Epithelial cell of esophagus (primary cell): Measurements from ENCODE around the gene LAMTOR2.

Experiments
- DNase-seq: peaks from one replicate; pipeline ENCODE4 v3.0.0; 2010; ENCODE audit warnings: low read depth
- H3K4me3 ChIP-seq: 2 replicates; pipeline ENCODE4 v1.5.1; 2011; ENCODE audit warnings: mild to moderate bottlenecking, low read length, control low read depth
- CTCF ChIP-seq: IDR thresholded peaks from 2 replicates; pipeline ENCODE4 v1.5.1; 2011; ENCODE audit warnings: low read depth, mild to moderate bottlenecking, low read length, control low read depth, inconsistent platforms; ENCODE audit not compliant: insufficient read depth; ENCODE audit errors: missing control alignments

The LAMTOR2 gene

DNA sequence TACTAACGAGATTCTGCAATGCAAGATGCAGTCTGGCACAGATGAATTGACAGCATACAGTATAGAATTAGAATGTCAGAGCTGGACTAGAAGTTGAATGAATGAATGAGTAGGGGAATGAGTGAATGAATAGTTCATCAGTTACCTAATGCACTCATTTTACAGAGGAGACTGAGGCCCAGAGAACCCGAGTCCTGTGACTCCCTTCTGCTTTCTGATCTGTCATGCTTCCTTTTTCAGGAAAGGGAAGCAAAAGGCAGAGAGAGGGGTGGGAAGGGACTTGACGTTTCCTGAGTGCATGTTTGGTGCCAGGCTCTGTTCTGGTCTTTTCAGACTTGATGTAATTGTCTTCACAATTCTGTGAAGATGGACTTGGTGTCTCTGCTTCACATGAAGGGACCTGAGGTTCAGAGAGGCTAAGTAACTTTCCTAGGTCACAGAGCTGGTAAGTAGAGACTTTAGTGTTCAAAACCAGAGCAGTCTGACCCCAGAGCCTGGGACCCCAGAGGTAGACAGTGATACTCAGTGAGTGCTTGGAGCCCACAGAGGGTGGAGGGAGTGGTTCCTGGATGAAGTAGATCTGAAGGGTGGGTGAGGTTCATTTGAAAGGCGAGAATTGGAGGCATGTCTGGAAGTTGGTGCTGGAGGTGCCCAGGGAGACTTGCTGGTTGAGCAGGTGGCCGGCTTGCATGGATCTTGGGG lies 35.7 kb downstream of the LAMTOR2 start:
- DNase-seq: no peak
- H3K4me3 ChIP-seq: no peak overlapping the region
- no peak for TF ChIP-seq CTCF

GRCh38 chr1:156090840-156091188 lies 36.2 kb downstream of the LAMTOR2 start:
- H3K4me3 ChIP-seq: no peak overlapping the region
- peak; percentile 78 for TF ChIP-seq CTCF
- peak; percentile 89 for DNase-seq

DNA sequence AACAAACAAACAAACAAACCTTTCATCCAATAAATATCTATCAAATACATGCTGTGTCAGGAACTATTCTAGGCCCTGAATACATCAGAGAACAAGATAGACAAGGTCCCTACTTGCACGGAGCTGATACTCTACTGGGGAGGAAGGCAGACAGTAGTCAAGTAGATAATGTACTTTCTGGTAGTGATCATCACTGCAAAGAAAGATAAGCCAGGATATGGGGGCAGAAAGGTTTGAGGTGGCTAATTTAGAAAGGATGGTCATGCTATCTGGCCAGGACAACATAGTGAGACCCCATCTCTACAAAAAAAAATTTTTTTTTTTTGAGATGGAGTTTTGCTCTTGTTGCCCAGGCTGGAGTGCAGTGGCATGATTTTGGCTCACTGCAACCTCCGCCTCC lies 37.0 kb downstream of the LAMTOR2 start:
- no peak overlapping the region for H3K4me3 ChIP-seq
- no peak for TF ChIP-seq CTCF
- DNase-seq: no peak

GRCh38 chr1:156095906-156096508 lies 41.4 kb downstream of the LAMTOR2 start:
- peak; percentile 93 for DNase-seq
- peak; percentile 27 for TF ChIP-seq CTCF
- no peak overlapping the region for H3K4me3 ChIP-seq

DNA sequence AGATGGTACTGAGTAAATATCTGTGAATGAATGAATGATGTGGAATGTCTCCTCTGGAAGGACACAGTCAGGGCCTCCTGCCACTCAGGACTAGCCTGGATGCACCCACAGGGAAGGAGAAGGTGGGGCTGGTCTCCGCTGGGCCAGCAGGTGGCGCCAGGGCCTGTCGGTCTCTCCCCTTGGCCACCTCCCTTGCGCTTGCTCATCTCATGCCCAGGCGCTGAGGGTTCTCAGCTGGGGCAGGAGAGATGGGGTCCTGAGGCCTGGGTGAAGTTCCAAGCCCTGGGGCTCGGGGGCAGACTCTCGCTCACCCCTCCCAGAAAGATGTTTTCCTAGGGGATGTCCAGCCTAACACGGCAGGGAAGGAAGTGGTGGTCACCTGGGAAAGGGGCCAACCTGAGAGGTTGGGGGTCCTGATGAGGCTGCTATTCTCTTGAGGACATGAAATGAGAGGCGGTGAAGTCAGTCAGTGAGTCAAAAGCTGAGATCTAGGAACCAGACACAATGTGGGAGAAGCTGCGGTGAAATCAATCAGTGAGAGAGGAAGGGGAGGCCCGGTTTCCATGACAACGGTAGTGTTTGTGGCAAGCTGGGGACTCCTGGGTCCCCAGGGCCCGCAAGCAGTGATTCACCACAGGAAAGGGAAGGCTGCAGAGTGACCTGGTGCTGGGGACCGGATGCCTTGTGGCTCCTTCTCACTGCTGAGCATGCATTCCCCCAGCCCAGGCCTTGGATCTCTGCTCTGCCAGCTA lies 42.2 kb downstream of the LAMTOR2 start:
- no peak overlapping the region for H3K4me3 ChIP-seq
- DNase-seq: peak; percentile 86

DNA sequence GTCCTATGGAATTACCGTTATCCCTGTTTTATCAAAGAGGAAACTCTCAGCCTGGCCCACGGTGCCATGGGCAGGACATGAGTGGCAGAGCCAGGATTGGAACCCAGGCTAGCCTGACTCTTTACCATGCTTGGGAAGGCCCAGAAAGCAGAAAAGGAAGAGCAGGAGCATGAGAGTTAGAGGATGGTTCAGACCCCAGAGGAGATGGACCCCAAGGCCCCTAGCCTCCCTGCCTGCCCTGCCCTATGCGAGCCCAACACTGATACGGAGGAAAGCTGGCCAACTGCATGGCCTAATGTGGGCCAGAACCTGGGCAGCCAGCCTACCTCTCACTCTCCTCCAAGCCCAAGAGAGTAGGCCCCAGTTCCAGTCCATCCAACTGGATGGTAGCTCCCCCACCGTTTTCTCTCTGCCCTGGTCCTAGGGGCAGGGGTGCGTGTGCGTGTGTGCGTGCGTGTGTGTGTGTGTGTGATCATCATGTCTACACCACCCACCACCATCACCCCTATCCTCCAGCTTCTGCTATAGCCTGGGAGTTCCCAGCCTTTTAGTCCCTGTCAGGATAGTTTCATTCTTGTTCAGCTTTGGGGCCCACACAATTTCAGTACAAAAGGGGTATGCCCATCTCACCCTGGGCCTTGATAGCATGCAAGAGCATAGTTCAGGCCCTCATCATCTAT lies 43.1 kb downstream of the LAMTOR2 start:
- no peak for DNase-seq

More for the DNA sequence above, 42.2 kb downstream of the LAMTOR2 start:
- TF ChIP-seq CTCF: peak; percentile 98

More for the DNA sequence above, 43.1 kb downstream of the LAMTOR2 start:
- no peak overlapping the region for H3K4me3 ChIP-seq
- TF ChIP-seq CTCF: no peak
